Parathyroid adenoma (tissue), 2 donors: ENCODE results near the gene KIAA1671.

Source experiments
- H2AFZ ChIP-seq: fragments of 300-600 bp; sonication (generic); one replicate; pipeline ENCODE4 v1.7.0; 2017; ENCODE audit warnings: antibody characterized with exemption, mild to moderate bottlenecking
- H3K27ac ChIP-seq: fragments of 300-600 bp; sonication (generic); one replicate; pipeline ENCODE4 v1.7.0; 2017
- H3K27me3 ChIP-seq: fragments of 300-600 bp; sonication (generic); one replicate; pipeline ENCODE4 v1.7.0; 2017; ENCODE audit warnings: low read length; ENCODE audit not compliant: control insufficient read depth, insufficient read depth
- H3K36me3 ChIP-seq: fragments of 300-600 bp; sonication (generic); one replicate; pipeline ENCODE4 v1.7.0; 2017; ENCODE audit warnings: low read length; ENCODE audit not compliant: control insufficient read depth, insufficient read depth
- H3K4me1 ChIP-seq: fragments of 300-600 bp; sonication (generic); one replicate; pipeline ENCODE4 v1.7.0; 2017; ENCODE audit warnings: control low read depth
- H3K4me2 ChIP-seq: fragments of 300-600 bp; sonication (generic); one replicate; pipeline ENCODE4 v1.7.0; 2017; ENCODE audit warnings: low read length
- H3K4me3 ChIP-seq: fragments of 300-600 bp; sonication (generic); one replicate; pipeline ENCODE4 v1.7.0; 2017; ENCODE audit warnings: low read depth, low read length
- H3K79me2 ChIP-seq: fragments of 300-600 bp; sonication (generic); one replicate; pipeline ENCODE4 v1.7.0; 2017; ENCODE audit warnings: control low read depth
- H3K9ac ChIP-seq: fragments of 300-600 bp; sonication (generic); one replicate; pipeline ENCODE4 v1.7.0; 2017; ENCODE audit warnings: mild to moderate bottlenecking
- H3K9me3 ChIP-seq: fragments of 300-600 bp; sonication (generic); one replicate; pipeline ENCODE4 v1.7.0; 2017; ENCODE audit warnings: low read length; ENCODE audit not compliant: control insufficient read depth
- TF ChIP-seq, protein P1 (sequence below): fragments of 300-600 bp; sonication (generic); IDR thresholded peaks from one replicate; pipeline ENCODE4 v1.7.0; 2017; ENCODE audit warnings: antibody characterized with exemption, mild to moderate bottlenecking
- donor health status: primary hyperparathyroidism.

KIAA1671 gene

DNA sequence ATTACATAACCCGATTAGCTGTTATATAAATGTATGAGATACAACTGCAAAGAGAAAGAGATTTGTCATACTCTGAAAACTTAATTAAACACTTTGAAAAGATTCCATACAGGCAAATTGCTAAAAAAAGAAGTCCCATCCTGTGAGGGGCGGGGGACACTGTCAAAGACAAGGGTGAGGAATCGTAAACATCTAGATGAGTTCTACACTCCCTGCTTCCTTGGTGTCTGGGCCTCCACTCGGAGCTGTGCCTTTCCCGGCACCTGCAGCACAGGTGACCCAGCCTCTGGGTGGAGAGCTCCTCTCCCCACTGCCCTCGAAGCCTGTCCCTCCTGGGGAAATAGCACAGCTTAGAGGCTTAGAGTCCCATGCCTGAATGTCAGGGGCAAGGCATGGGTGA is 177.9 kb downstream of the KIAA1671 start:
- Histone ChIP-seq H3K4me2 (no peak overlapping the region), H3K4me1 (peaks cover 5% of the 10 kb centered on the region), H3K27ac (no peak overlapping the region)

GRCh38 chr22:25131198-25131887 is 178.8 kb downstream of the KIAA1671 start:
- Histone ChIP-seq H3K27ac (no peak overlapping the region), H2AFZ (no peak overlapping the region), H3K4me2 (no peak overlapping the region), H3K36me3 (no peaks in the 10 kb centered on the region), H3K4me3 (no peak overlapping the region), H3K27me3 (no peaks in the 10 kb centered on the region), H3K79me2 (no peaks in the 10 kb centered on the region), H3K9me3 (no peaks in the 10 kb centered on the region), H3K4me1 (no peaks in the 10 kb centered on the region), H3K9ac (no peak overlapping the region)
- TF ChIP-seq, protein P1, sequence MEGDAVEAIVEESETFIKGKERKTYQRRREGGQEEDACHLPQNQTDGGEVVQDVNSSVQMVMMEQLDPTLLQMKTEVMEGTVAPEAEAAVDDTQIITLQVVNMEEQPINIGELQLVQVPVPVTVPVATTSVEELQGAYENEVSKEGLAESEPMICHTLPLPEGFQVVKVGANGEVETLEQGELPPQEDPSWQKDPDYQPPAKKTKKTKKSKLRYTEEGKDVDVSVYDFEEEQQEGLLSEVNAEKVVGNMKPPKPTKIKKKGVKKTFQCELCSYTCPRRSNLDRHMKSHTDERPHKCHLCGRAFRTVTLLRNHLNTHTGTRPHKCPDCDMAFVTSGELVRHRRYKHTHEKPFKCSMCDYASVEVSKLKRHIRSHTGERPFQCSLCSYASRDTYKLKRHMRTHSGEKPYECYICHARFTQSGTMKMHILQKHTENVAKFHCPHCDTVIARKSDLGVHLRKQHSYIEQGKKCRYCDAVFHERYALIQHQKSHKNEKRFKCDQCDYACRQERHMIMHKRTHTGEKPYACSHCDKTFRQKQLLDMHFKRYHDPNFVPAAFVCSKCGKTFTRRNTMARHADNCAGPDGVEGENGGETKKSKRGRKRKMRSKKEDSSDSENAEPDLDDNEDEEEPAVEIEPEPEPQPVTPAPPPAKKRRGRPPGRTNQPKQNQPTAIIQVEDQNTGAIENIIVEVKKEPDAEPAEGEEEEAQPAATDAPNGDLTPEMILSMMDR, result no peak

More for the DNA sequence above, 177.9 kb downstream of the KIAA1671 start:
- Histone ChIP-seq H3K4me3 (no peak overlapping the region), H2AFZ (no peak overlapping the region), H3K9me3 (no peaks in the 10 kb centered on the region), H3K9ac (no peak overlapping the region), H3K27me3 (no peaks in the 10 kb centered on the region), H3K36me3 (no peaks in the 10 kb centered on the region), H3K79me2 (no peaks in the 10 kb centered on the region)
- TF ChIP-seq, protein P1, result no peak

DNA sequence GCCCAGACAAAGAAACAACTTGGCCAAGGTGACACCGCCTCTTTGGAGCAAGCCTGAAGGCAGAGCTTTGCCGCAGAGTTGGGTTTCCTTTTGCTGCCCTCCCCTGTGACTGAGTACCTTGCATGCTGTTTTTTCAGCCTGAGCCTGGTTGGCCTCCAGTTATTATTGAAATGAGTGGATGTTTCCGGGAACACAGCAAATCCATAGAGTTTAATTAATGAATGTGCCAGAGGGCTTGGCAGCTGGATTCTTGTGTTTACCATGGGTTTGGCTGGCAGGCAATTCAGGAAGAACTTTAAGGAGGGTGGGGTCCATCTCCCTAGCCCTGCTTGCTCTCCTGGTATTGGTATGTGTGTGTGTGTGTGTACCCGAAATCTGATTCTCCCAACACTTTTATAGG is 181.5 kb downstream of the KIAA1671 start:
- Histone ChIP-seq H2AFZ (no peak overlapping the region), H3K4me3 (no peak overlapping the region), H3K36me3 (no peaks in the 10 kb centered on the region), H3K27me3 (no peaks in the 10 kb centered on the region), H3K9ac (no peak overlapping the region), H3K27ac (no peak overlapping the region), H3K9me3 (no peaks in the 10 kb centered on the region), H3K4me1 (no peaks in the 10 kb centered on the region), H3K4me2 (no peak overlapping the region), H3K79me2 (no peaks in the 10 kb centered on the region)
- TF ChIP-seq, protein P1, result no peak

GRCh38 chr22:25134451-25134850 is 181.9 kb downstream of the KIAA1671 start:
- Histone ChIP-seq H3K4me3 (no peak overlapping the region), H3K27ac (no peak overlapping the region), H3K27me3 (no peaks in the 10 kb centered on the region), H3K36me3 (no peaks in the 10 kb centered on the region), H2AFZ (no peak overlapping the region), H3K79me2 (no peaks in the 10 kb centered on the region), H3K4me2 (no peak overlapping the region), H3K4me1 (no peaks in the 10 kb centered on the region), H3K9ac (no peak overlapping the region), H3K9me3 (no peaks in the 10 kb centered on the region)
- TF ChIP-seq, protein P1, result no peak

DNA sequence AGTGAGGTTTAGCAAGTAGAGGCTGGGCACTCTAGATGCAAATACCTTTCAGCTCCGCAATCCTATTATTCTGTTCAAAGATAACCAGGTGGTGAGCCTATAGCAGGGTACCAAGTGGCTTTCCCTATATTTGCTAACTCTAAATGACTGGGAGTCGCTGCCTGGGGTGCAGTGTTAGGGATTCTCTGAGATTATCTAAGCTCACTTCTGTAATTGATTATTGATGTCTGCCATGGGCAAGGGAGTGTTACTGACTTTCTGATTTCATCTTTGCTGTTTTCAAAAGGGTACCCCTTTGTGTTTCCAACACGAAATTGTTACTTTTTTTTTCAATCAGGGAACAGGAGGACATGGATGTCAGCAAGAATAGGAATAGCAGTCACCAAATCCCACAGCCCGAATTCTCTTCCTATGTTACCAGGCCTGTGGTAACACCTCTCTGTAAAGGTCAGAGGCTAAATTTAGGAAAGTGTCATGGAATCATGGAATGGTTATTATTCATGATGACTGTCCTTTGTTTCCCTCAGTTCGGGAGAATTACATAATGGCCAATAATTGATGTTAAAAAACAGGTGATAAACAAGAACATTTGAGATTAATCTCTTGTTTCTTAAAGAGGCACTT is 184.5 kb downstream of the KIAA1671 start:
- no peak overlapping the region for H3K27ac ChIP-seq
- no peak overlapping the region for H3K9ac ChIP-seq
- no peaks in the 10 kb centered on the region for H3K36me3 ChIP-seq
- H3K4me1 ChIP-seq, result no peaks in the 10 kb centered on the region
- no peak overlapping the region for H3K4me2 ChIP-seq
- H3K4me3 ChIP-seq, result no peak overlapping the region
- no peaks in the 10 kb centered on the region for H3K27me3 ChIP-seq
- no peaks in the 10 kb centered on the region for H3K79me2 ChIP-seq
- TF ChIP-seq, protein P1, result no peak
- H3K9me3 ChIP-seq, result no peaks in the 10 kb centered on the region
- H2AFZ ChIP-seq, result no peak overlapping the region
